A549 (cell line): ENCODE measurements around the gene CPNE4. TPM values are rescaled to one million over a fixed set of nuclear protein-coding genes. Genes with fewer than 3 reads are reported as not detected.

ENCODE experiments used
- ATAC-seq, 2 experiments: fragments of 200-7000 bp in 1 of 2; fragments of >200 bp in 1 of 2; cut with Nextera tagmentation in 1 of 2; cut with Tn5 transposase in 1 of 2; 3 replicates each; pipeline versions ENCODE4 v1.8.0 to v1.9.1; 2018 to 2020; ENCODE audit warnings: mild to moderate bottlenecking in 1 of 2, moderate library complexity in 1 of 2
- CTCF ChIA-PET: fragments of 300-600 bp; sonication (Branson Sonifier 250); formaldehyde crosslinking; extraction: SDS; loops from one replicate; lab custom pipeline; 2021; ENCODE audit warnings: antibody characterized with exemption, inconsistent platforms; lab: Yijun Ruan, JAX
- POLR2A ChIA-PET: fragments of 350-600 bp; formaldehyde crosslinking; extraction: SDS; loops from one replicate; lab custom pipeline; 2021; ENCODE audit warnings: antibody characterized with exemption, inconsistent platforms; lab: Yijun Ruan, JAX
- DNase-seq, 2 experiments: peaks; one replicate each; pipeline versions ENCODE4 v3.0.0 to v3.0.0-alpha.2; 2011 to 2016; ENCODE audit warnings: low read depth in 1 of 2, low spot score in 1 of 2
- FAIRE-seq: peaks from 2 replicates; lab custom pipeline; 2011; peaks lifted over from hg19 to GRCh38; lab: Jason Lieb, UNC
- H3K27ac ChIP-seq, 2 experiments: fragments of >200 bp; sonication (Bioruptor Twin); formaldehyde crosslinking; 3 replicates each; pipeline ENCODE4 v1.5.1; 2016 to 2017
- H3K4me1 ChIP-seq: fragments of >200 bp; sonication (Bioruptor Twin); formaldehyde crosslinking; 3 replicates; pipeline ENCODE4 v1.6.1; 2016
- H3K4me2 ChIP-seq: fragments of >200 bp; sonication (Bioruptor Twin); formaldehyde crosslinking; 3 replicates; pipeline ENCODE4 v1.6.1; 2016
- H3K4me3 ChIP-seq: fragments of >200 bp; sonication (Bioruptor Twin); formaldehyde crosslinking; 3 replicates; pipeline ENCODE4 v1.5.1; 2016
- H3K9me3 ChIP-seq: fragments of >200 bp; sonication (Bioruptor Twin); formaldehyde crosslinking; 3 replicates; pipeline ENCODE4 v1.6.1; 2016
- CBX2 ChIP-seq: fragments of 200-600 bp; sonication (generic); IDR thresholded peaks from 2 replicates; pipeline ENCODE4 v1.6.1; 2016; ENCODE audit warnings: low read depth, mild to moderate bottlenecking, borderline replicate concordance
- CHD4 ChIP-seq: fragments of 200-600 bp; sonication (generic); IDR thresholded peaks from 2 replicates; pipeline ENCODE4 v1.6.1; 2016; ENCODE audit warnings: antibody characterized with exemption, mild to moderate bottlenecking, borderline replicate concordance
- EP300 ChIP-seq, 2 experiments: fragments of >200 bp; sonication (Bioruptor Twin); formaldehyde crosslinking; IDR thresholded peaks; 2 replicates in 1 of 2; 3 replicates in 1 of 2; pipeline ENCODE4 v1.6.1; 2016 to 2017
- FOSB ChIP-seq: fragments of 250-450 bp; sonication (Bioruptor Pico); IDR thresholded peaks from 2 replicates; pipeline ENCODE4 v1.5.0; 2020; ENCODE audit warnings: mild to moderate bottlenecking, moderate library complexity
- FOXS1 ChIP-seq: fragments of 250-450 bp; sonication (Bioruptor Pico); IDR thresholded peaks from 2 replicates; pipeline ENCODE4 v1.5.0; 2020; ENCODE audit warnings: mild to moderate bottlenecking, moderate library complexity
- HDAC2 ChIP-seq: fragments of 200-600 bp; sonication (generic); IDR thresholded peaks from 2 replicates; pipeline ENCODE4 v1.6.1; 2016
- HEYL ChIP-seq: fragments of 250-450 bp; sonication (Bioruptor Pico); IDR thresholded peaks from 2 replicates; pipeline ENCODE4 v1.8.0; 2021; ENCODE audit warnings: mild to moderate bottlenecking, moderate library complexity
- HOXA7 ChIP-seq: fragments of 250-450 bp; sonication (Bioruptor Pico); IDR thresholded peaks from 2 replicates; pipeline ENCODE4 v1.5.0; 2020; ENCODE audit warnings: mild to moderate bottlenecking, moderate library complexity
- HOXB5 ChIP-seq: fragments of 250-450 bp; sonication (Bioruptor Pico); IDR thresholded peaks from 2 replicates; pipeline ENCODE4 v1.5.0; 2020; ENCODE audit warnings: mild to moderate bottlenecking, moderate library complexity
- JUN ChIP-seq, 2 experiments: fragments of >200 bp; sonication (Bioruptor Twin); formaldehyde crosslinking; IDR thresholded peaks; 2 replicates in 1 of 2; 3 replicates in 1 of 2; pipeline ENCODE4 v1.6.1; 2016 to 2017
- JUNB ChIP-seq: fragments of >200 bp; sonication (Bioruptor Twin); formaldehyde crosslinking; IDR thresholded peaks from 2 replicates; pipeline ENCODE4 v1.6.1; 2016
- POLR2AphosphoS2 ChIP-seq: conservative IDR thresholded peaks from 2 replicates; pipeline ENCODE4 v1.6.1; 2012; ENCODE audit warnings: low read length, improper control_type of control experiment, inconsistent platforms
- RAD21 ChIP-seq, 2 experiments: fragments of >200 bp in 1 of 2; sonication (Bioruptor Twin) in 1 of 2; formaldehyde crosslinking in 1 of 2; IDR thresholded peaks in 1 of 2; conservative IDR thresholded peaks in 1 of 2; 2 replicates in 1 of 2; 3 replicates in 1 of 2; pipeline ENCODE4 v1.6.1; 2012 to 2018; ENCODE audit warnings: inconsistent platforms in 1 of 2
- RARB ChIP-seq: fragments of 250-450 bp; sonication (Bioruptor Pico); IDR thresholded peaks from 2 replicates; pipeline ENCODE4 v1.8.0; 2021; ENCODE audit warnings: mild to moderate bottlenecking, moderate library complexity
- RFX5 ChIP-seq: fragments of 450-650 bp; IDR thresholded peaks from 2 replicates; pipeline ENCODE4 v1.7.1; 2014; ENCODE audit warnings: antibody characterized with exemption, mild to moderate bottlenecking, moderate library complexity
- RNF2 ChIP-seq: fragments of 200-600 bp; sonication (generic); IDR thresholded peaks from 2 replicates; pipeline ENCODE4 v1.6.1; 2016; ENCODE audit warnings: low read depth, mild to moderate bottlenecking, antibody characterized with exemption, moderate library complexity, borderline replicate concordance
- SREBF2 ChIP-seq: fragments of 450-650 bp; IDR thresholded peaks from 2 replicates; pipeline ENCODE4 v1.6.1; 2014; ENCODE audit warnings: mild to moderate bottlenecking, moderate library complexity
- ZFP36 ChIP-seq: fragments of 450-650 bp; IDR thresholded peaks from 2 replicates; pipeline ENCODE4 v1.6.1; 2014; ENCODE audit warnings: borderline replicate concordance; ENCODE audit not compliant: partially characterized antibody
- WGBS: methylation state at CpG from one replicate; pipeline ENCODE4 v1.1.6; 2017; ENCODE audit errors: missing lambda C conversion rate; 5-methylcytosine and 5-hydroxymethylcytosine counted together
- polyA plus RNA-seq, 4 experiments: library from polyadenylated mRNA; depleted of rRNA in 3 of 4; stranded (reverse); fragments of >200 nt; fragmentation: RNase III in 1 of 4; extraction: RNeasy Plus Mini Kit Qiagen cat#74134 plus additional on column Dnase treatment in 1 of 4; gene quantifications; 2 replicates in 3 of 4; 3 replicates in 1 of 4; pipeline ENCODE4 v1.2.3, GENCODE V29; 2011 to 2017
- TF ChIP-seq, protein P1 (sequence below): fragments of >200 bp; sonication (Bioruptor Twin); formaldehyde crosslinking; IDR thresholded peaks from 2 replicates; pipeline ENCODE4 v1.6.1; 2016
- TF ChIP-seq, protein P2 (sequence below): fragments of 250-450 bp; sonication (Bioruptor Pico); IDR thresholded peaks from 2 replicates; pipeline ENCODE4 v1.5.0; 2021; ENCODE audit warnings: mild to moderate bottlenecking, moderate library complexity, borderline replicate concordance
- TF ChIP-seq, protein P3 (sequence below): IDR thresholded peaks from 2 replicates; pipeline ENCODE4 v1.6.1; 2012; ENCODE audit warnings: low read depth, borderline replicate concordance
- TF ChIP-seq, protein P4 (sequence below): fragments of >200 bp; sonication (Bioruptor Twin); formaldehyde crosslinking; IDR thresholded peaks from 3 replicates; pipeline ENCODE4 v1.6.1; 2016

Gene CPNE4
- polyA plus RNA-seq, 2 of the 4 experiments (the other 2 are of a cell fraction): 3.6 to 8.7 TPM

DNA sequence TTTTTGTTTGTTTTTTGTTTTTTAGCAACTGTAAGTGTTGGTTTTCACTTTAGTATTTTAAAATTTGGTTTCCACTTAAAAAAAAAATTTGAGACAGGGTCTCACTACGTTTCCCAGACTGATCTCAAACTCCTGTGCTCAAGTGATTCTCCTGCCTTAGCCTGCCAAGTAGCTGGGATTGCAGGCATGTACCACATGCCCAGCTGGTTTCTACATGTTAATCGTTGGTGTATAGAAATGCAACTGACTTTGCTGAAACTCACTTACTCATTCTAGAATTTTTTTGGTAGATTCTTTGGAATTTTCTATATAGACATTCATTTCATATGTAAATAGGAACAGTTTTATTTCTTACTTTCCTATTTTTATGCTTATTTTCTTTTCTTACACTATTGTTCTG, 287.3 kb downstream of the CPNE4 start (continued):
- no peak for TF ChIP-seq HEYL (CRISPR knock-in tag)
- no peak for TF ChIP-seq RFX5
- no peak for TF ChIP-seq HDAC2
- no peak for TF ChIP-seq RARB (CRISPR knock-in tag)
- TF ChIP-seq, protein P1, sequence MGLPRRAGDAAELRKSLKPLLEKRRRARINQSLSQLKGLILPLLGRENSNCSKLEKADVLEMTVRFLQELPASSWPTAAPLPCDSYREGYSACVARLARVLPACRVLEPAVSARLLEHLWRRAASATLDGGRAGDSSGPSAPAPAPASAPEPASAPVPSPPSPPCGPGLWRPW: no peak

DNA sequence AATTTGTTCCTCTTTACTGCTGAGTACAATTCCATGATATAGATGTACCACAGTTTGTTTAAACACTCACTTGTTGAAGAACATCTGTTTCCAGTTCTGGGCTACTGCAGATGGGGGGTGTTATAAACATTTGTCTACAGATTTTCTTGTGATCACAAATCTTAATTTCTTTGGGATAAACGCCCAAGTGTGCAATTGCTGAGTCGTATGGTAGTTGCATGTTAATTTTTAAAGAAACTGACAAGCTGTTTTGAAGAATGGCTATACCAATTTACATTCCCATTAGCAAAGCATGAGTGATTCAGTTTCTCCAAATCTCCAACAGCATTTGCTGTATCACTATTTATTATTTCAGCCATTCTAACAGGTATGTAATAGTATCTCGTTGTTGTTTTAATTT, 290.0 kb downstream of the CPNE4 start:
- no peak overlapping the region for H3K4me3 ChIP-seq
- ChIA-PET POLR2A (no interaction called here), CTCF (no interaction called here)
- no peak for FAIRE-seq
- H3K4me1 ChIP-seq: no peaks in the 10 kb centered on the region
- no peak overlapping the region for H3K4me2 ChIP-seq
- H3K9me3 ChIP-seq: no peaks in the 10 kb centered on the region
- no peak for DNase-seq
- 18% methylated on average over 3 of the region's 3 CpGs for WGBS
- TF ChIP-seq, protein P2, sequence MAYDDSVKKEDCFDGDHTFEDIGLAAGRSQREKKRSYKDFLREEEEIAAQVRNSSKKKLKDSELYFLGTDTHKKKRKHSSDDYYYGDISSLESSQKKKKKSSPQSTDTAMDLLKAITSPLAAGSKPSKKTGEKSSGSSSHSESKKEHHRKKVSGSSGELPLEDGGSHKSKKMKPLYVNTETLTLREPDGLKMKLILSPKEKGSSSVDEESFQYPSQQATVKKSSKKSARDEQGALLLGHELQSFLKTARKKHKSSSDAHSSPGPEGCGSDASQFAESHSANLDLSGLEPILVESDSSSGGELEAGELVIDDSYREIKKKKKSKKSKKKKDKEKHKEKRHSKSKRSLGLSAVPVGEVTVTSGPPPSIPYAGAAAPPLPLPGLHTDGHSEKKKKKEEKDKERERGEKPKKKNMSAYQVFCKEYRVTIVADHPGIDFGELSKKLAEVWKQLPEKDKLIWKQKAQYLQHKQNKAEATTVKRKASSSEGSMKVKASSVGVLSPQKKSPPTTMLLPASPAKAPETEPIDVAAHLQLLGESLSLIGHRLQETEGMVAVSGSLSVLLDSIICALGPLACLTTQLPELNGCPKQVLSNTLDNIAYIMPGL (CRISPR knock-in tag): no peak
- no peak for ATAC-seq
- H3K27ac ChIP-seq: no peak overlapping the region

DNA sequence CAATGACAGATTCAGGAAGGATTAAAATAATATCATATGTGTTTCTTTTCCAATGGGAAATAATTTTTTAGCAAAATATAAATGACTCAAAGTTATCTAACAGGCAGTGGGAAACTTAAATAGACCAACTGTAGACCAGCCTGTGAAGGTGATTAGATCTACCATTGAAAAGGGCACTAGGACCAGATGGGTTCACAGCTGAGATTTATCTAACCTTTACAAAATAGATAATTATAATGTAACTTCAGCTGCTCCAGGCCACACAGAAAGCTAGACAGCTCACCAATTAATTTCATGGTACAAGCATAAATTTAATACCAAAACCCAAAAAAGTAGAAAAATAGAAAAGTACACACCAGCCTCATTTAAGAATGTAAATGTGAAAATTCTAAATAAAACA, 291.7 kb downstream of the CPNE4 start:
- H3K4me2 ChIP-seq: no peak overlapping the region
- ATAC-seq (no peak), DNase-seq (no peak), FAIRE-seq (no peak)
- POLR2A ChIA-PET: no interaction called here
- H3K27ac ChIP-seq: no peak overlapping the region
- TF ChIP-seq FOSB (CRISPR knock-in tag): no peak
- TF ChIP-seq, protein P3, sequence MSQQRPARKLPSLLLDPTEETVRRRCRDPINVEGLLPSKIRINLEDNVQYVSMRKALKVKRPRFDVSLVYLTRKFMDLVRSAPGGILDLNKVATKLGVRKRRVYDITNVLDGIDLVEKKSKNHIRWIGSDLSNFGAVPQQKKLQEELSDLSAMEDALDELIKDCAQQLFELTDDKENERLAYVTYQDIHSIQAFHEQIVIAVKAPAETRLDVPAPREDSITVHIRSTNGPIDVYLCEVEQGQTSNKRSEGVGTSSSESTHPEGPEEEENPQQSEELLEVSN: no peak
- TF ChIP-seq, protein P2 (CRISPR knock-in tag): no peak
- CTCF ChIA-PET: no interaction called here
- no peaks in the 10 kb centered on the region for H3K9me3 ChIP-seq
- H3K4me1 ChIP-seq: no peaks in the 10 kb centered on the region
- H3K4me3 ChIP-seq: no peak overlapping the region

DNA sequence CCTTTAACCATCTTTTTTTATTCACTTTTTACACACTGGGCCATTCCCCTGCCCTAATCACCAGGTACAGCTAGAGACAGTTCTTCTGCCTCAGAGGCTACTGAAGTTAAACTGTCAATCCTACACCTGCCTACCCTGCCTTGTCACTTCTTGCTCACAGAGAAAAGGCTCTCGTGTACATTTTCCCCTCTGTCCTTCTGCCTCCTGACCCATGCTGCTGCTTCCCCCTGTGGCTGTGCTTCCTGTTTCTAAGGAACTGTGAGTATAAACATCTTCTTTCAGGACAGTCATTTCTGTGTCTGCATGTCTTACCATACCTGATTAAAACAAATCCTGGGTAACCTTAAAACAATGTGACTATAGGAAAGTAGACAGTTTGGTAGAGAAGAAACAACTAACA, 295.6 kb downstream of the CPNE4 start:
- TF ChIP-seq RAD21 (conservative IDR thresholded peaks at IDR 0.05 in 1 of 2, IDR thresholded peaks at IDR 0.05 in 1 of 2) (no peak), POLR2AphosphoS2 (no peak), SREBF2 (no peak), ZFP36 (no peak), HOXA7 (CRISPR knock-in tag) (no peak), JUNB (no peak), CBX2 (no peak), JUN (IDR thresholded peaks at IDR 0.05) (no peak), RFX5 (no peak), HOXB5 (CRISPR knock-in tag) (no peak), RNF2 (no peak), EP300 (IDR thresholded peaks at IDR 0.05) (no peak), FOXS1 (no peak), CHD4 (no peak)
- TF ChIP-seq, protein P4, sequence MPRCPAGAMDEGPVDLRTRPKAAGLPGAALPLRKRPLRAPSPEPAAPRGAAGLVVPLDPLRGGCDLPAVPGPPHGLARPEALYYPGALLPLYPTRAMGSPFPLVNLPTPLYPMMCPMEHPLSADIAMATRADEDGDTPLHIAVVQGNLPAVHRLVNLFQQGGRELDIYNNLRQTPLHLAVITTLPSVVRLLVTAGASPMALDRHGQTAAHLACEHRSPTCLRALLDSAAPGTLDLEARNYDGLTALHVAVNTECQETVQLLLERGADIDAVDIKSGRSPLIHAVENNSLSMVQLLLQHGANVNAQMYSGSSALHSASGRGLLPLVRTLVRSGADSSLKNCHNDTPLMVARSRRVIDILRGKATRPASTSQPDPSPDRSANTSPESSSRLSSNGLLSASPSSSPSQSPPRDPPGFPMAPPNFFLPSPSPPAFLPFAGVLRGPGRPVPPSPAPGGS: no peak
- TF ChIP-seq, protein P1: no peak
- no peak overlapping the region for H3K4me2 ChIP-seq
- CTCF ChIA-PET: no interaction called here
- no peak overlapping the region for H3K27ac ChIP-seq
- WGBS: 64% methylated on average over 1 of the region's 1 CpG
- H3K4me3 ChIP-seq: no peak overlapping the region
- FAIRE-seq: no peak
- no peaks in the 10 kb centered on the region for H3K9me3 ChIP-seq
- ATAC-seq: no peak
- DNase-seq: no peak
- H3K4me1 ChIP-seq: no peaks in the 10 kb centered on the region
- POLR2A ChIA-PET: no interaction called here
